A673 (cell line): ENCODE measurements around the gene DNAH8. TPM values are rescaled to one million over a fixed set of nuclear protein-coding genes. Genes with fewer than 3 reads are reported as not detected.

ENCODE experiments used
- BruUV-seq: library from RNA; stranded (reverse); fragments of 400-500 nt; replicated peaks from 2 replicates; lab custom pipeline; 2021; lab: Mats Ljungman, UMichigan
- CTCF ChIA-PET: fragments of 300-600 bp; sonication (Branson Sonifier 250); formaldehyde crosslinking; loops from one replicate; lab custom pipeline; 2022; ENCODE audit warnings: antibody characterized with exemption; lab: Charles Lee
- POLR2A ChIA-PET: fragments of 300-600 bp; sonication (Branson Sonifier 250); formaldehyde crosslinking; loops from one replicate; lab custom pipeline; 2022; ENCODE audit warnings: antibody characterized with exemption; ENCODE audit not compliant: low non-redundant PET; lab: Charles Lee
- DNase-seq: peaks from one replicate; pipeline ENCODE4 v3.0.0-alpha.2; 2015; ENCODE audit warnings: low spot score
- H3K27ac ChIP-seq: fragments of 200-600 bp; sonication (generic); 2 replicates; pipeline ENCODE4 v1.5.1; 2016; ENCODE audit warnings: mixed run types, low read depth, mild to moderate bottlenecking, mixed read lengths, antibody characterized with exemption, low read length; ENCODE audit not compliant: poor library complexity, severe bottlenecking
- H3K27me3 ChIP-seq: fragments of 200-600 bp; sonication (generic); replicated peaks from 2 replicates; pipeline ENCODE4 v1.6.1; 2017; ENCODE audit warnings: mixed run types, low read depth, mild to moderate bottlenecking, mixed read lengths, antibody characterized with exemption, low read length; ENCODE audit not compliant: insufficient read depth, poor library complexity
- H3K36me3 ChIP-seq: fragments of 200-600 bp; sonication (generic); 2 replicates; pipeline ENCODE4 v1.6.1; 2016; ENCODE audit warnings: mixed run types, mild to moderate bottlenecking, mixed read lengths, antibody characterized with exemption, low read length; ENCODE audit not compliant: insufficient read depth, poor library complexity, severe bottlenecking
- H3K4me1 ChIP-seq: fragments of 200-600 bp; sonication (generic); 2 replicates; pipeline ENCODE4 v1.6.1; 2017; ENCODE audit warnings: mixed run types, mild to moderate bottlenecking, mixed read lengths, antibody characterized with exemption, low read length; ENCODE audit not compliant: insufficient read depth, poor library complexity, severe bottlenecking
- H3K4me3 ChIP-seq: fragments of 200-600 bp; sonication (generic); 2 replicates; pipeline ENCODE4 v1.5.1; 2016; ENCODE audit warnings: low read depth, mixed run types, mild to moderate bottlenecking, mixed read lengths, low read length; ENCODE audit not compliant: poor library complexity, severe bottlenecking
- H3K9me3 ChIP-seq: fragments of 200-600 bp; sonication (generic); 2 replicates; pipeline ENCODE4 v1.6.1; 2016; ENCODE audit warnings: mixed run types, low read depth, mild to moderate bottlenecking, mixed read lengths, antibody characterized with exemption, low read length; ENCODE audit not compliant: poor library complexity, severe bottlenecking
- CTCF ChIP-seq: fragments of 300-800, 200-600 bp; sonication (generic); conservative IDR thresholded peaks from 2 replicates; pipeline ENCODE4 v1.5.1; 2017; ENCODE audit warnings: low read depth, mild to moderate bottlenecking, antibody characterized with exemption, low read length, moderate library complexity, mixed read lengths
- EZH2 ChIP-seq: fragments of 200-600 bp; sonication (generic); IDR thresholded peaks from 2 replicates; pipeline ENCODE4 v1.6.1; 2017; ENCODE audit warnings: borderline replicate concordance, low read depth, mild to moderate bottlenecking, mixed read lengths, antibody characterized with exemption, low read length; ENCODE audit not compliant: poor library complexity, severe bottlenecking
- intact Hi-C: fragments of 100-400 bp; cut with micrococcal nuclease; formaldehyde crosslinking; loops from one replicate; pipeline ENCODE4 v1.10.0; 2022; ENCODE audit not compliant: unreplicated experiment
- total RNA-seq: library from RNA; stranded (reverse); gene quantifications from 2 replicates; pipeline ENCODE4 v1.2.3, GENCODE V29; 2021

The DNAH8 gene
- total RNA-seq, 1 experiment from 2014 or later: not detected

GRCh38 chr6:38805127-38805655 lies 90.1 kb downstream of the DNAH8 start:
- ChIA-PET CTCF (no interaction called here), POLR2A (no interaction called here)
- peaks cover 37% of the 10 kb centered on the region for H3K27me3 ChIP-seq
- H3K9me3 ChIP-seq: no peaks in the 10 kb centered on the region
- intact Hi-C loops: no loop called here
- H3K4me1 ChIP-seq: no peaks in the 10 kb centered on the region
- H3K27ac ChIP-seq: no peak overlapping the region
- H3K36me3 ChIP-seq: no peaks in the 10 kb centered on the region
- no TSS peak for BruUV-seq
- no peak for DNase-seq
- H3K4me3 ChIP-seq: no peak overlapping the region
- TF ChIP-seq EZH2: no peak
- TF ChIP-seq CTCF: no peak

GRCh38 chr6:38805692-38806091 lies 90.6 kb downstream of the DNAH8 start:
- H3K27me3 ChIP-seq: peaks cover 39% of the 10 kb centered on the region
- TF ChIP-seq EZH2 (no peak), CTCF (no peak)
- BruUV-seq: no TSS peak
- intact Hi-C loops: no loop called here
- H3K27ac ChIP-seq: no peak overlapping the region
- H3K4me3 ChIP-seq: no peak overlapping the region
- ChIA-PET POLR2A (no interaction called here), CTCF (no interaction called here)
- no peaks in the 10 kb centered on the region for H3K4me1 ChIP-seq
- H3K36me3 ChIP-seq: no peaks in the 10 kb centered on the region
- no peak for DNase-seq
- H3K9me3 ChIP-seq: no peaks in the 10 kb centered on the region

GRCh38 chr6:38806271-38806670 lies 91.2 kb downstream of the DNAH8 start:
- no TSS peak for BruUV-seq
- no peak overlapping the region for H3K27ac ChIP-seq
- H3K27me3 ChIP-seq: peaks cover 45% of the 10 kb centered on the region
- H3K36me3 ChIP-seq: no peaks in the 10 kb centered on the region
- no peaks in the 10 kb centered on the region for H3K9me3 ChIP-seq
- ChIA-PET CTCF (no interaction called here), POLR2A (no interaction called here)
- intact Hi-C loops: no loop called here
- H3K4me1 ChIP-seq: no peaks in the 10 kb centered on the region
- TF ChIP-seq CTCF: no peak
- TF ChIP-seq EZH2: no peak
- DNase-seq: no peak
- no peak overlapping the region for H3K4me3 ChIP-seq
